Spleen (tissue), 7 donors: Measurements from ENCODE around the gene FRMPD2.

ENCODE experiments used
- POLR2A ChIP-seq, 3 donors: fragments of 450-650 bp; IDR thresholded peaks; one replicate each; pipeline ENCODE4 v1.5.1; 2017; ENCODE audit warnings: antibody characterized with exemption in 3 of 3, mild to moderate bottlenecking in 1 of 3
- TF ChIP-seq, protein P1 (sequence below), 11 experiments: fragments of 200-600 bp in 7 of 11; fragments of 450-650 bp in 4 of 11; sonication (generic) in 4 of 11; IDR thresholded peaks in 8 of 11; conservative IDR thresholded peaks in 3 of 11; 1 replicate in 7 of 11; 2 replicates in 4 of 11; pipeline versions ENCODE4 v1.4.0 to v1.8.0; 2016 to 2021; ENCODE audit warnings: antibody characterized with exemption in 11 of 11, inconsistent platforms in 4 of 11, mild to moderate bottlenecking in 1 of 11
- donor health status: DM: no; HTN: no; CAD: no; lungs with moderate emphysema.
- donor health status: DM: no; HTN: no; CAD: no.
- donor health status: DM: no; HTN: no; CAD: no.

GRCh38 chr10:48227213-48227612, 47.3 kb downstream of the FRMPD2 start:
- TF ChIP-seq, protein P1, sequence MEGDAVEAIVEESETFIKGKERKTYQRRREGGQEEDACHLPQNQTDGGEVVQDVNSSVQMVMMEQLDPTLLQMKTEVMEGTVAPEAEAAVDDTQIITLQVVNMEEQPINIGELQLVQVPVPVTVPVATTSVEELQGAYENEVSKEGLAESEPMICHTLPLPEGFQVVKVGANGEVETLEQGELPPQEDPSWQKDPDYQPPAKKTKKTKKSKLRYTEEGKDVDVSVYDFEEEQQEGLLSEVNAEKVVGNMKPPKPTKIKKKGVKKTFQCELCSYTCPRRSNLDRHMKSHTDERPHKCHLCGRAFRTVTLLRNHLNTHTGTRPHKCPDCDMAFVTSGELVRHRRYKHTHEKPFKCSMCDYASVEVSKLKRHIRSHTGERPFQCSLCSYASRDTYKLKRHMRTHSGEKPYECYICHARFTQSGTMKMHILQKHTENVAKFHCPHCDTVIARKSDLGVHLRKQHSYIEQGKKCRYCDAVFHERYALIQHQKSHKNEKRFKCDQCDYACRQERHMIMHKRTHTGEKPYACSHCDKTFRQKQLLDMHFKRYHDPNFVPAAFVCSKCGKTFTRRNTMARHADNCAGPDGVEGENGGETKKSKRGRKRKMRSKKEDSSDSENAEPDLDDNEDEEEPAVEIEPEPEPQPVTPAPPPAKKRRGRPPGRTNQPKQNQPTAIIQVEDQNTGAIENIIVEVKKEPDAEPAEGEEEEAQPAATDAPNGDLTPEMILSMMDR (IDR thresholded peaks at IDR 0.05 in 8 of 11, conservative IDR thresholded peaks at IDR 0.05 in 3 of 11), result no peak
- TF ChIP-seq POLR2A (IDR thresholded peaks at IDR 0.05), result no peak
